ENCODE measurements around the gene STING1.

DNA sequence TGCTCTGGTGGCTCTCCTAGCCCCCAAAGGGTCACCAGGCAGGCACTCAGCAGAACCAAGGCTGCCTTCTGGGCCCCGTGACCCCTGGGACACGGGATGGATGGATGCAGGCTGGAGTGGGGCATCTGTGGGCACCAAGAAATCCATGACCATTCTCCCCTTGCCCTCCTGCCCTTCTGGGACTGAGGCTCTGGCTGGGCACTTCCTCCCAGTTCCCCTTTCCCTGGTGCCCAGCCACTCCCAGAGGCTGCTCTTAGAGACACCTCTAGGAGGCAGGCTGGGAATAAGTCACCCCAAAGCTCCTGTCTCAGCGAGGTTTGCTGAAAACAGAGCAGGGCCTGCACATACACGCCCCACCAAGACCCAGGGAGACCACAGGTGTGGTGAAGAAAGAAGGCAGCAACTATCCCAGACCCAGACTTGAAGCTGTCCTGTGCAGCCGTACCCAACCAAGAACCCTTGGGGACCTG, 943 bp downstream of the STING1 start:
- TF ChIP-seq, protein P1, sequence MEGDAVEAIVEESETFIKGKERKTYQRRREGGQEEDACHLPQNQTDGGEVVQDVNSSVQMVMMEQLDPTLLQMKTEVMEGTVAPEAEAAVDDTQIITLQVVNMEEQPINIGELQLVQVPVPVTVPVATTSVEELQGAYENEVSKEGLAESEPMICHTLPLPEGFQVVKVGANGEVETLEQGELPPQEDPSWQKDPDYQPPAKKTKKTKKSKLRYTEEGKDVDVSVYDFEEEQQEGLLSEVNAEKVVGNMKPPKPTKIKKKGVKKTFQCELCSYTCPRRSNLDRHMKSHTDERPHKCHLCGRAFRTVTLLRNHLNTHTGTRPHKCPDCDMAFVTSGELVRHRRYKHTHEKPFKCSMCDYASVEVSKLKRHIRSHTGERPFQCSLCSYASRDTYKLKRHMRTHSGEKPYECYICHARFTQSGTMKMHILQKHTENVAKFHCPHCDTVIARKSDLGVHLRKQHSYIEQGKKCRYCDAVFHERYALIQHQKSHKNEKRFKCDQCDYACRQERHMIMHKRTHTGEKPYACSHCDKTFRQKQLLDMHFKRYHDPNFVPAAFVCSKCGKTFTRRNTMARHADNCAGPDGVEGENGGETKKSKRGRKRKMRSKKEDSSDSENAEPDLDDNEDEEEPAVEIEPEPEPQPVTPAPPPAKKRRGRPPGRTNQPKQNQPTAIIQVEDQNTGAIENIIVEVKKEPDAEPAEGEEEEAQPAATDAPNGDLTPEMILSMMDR (conservative IDR thresholded peaks at IDR 0.05; ENCODE audit: low read length): peak; percentile 32; the same call in 1 of the 2 replicates
- no peak for TF ChIP-seq EZH2phosphoT487 (IDR thresholded peaks at IDR 0.05; ENCODE audit: borderline replicate concordance)
